Left ventricle myocardium inferior (tissue), 1 donor: ENCODE results near the gene PTPMT1. TPM values are rescaled to one million over a fixed set of nuclear protein-coding genes. Genes with fewer than 3 reads are reported as not detected.

Source experiments
- DNase-seq: peaks from one replicate; pipeline ENCODE4 v3.0.0-alpha.2; 2020
- H3K27ac ChIP-seq: fragments of 200-600 bp; replicated peaks from 2 replicates; pipeline ENCODE4 v1.8.0; 2021
- H3K27me3 ChIP-seq: fragments of 200-600 bp; 2 replicates; pipeline ENCODE4 v1.8.0; 2021; ENCODE audit warnings: low read depth
- H3K36me3 ChIP-seq: fragments of 200-600 bp; 2 replicates; pipeline ENCODE4 v1.8.0; 2021
- H3K4me1 ChIP-seq: fragments of 200-600 bp; 2 replicates; pipeline ENCODE4 v1.8.0; 2021
- H3K4me3 ChIP-seq: fragments of 200-600 bp; 2 replicates; pipeline ENCODE4 v1.8.0; 2021; ENCODE audit warnings: mild to moderate bottlenecking, moderate library complexity
- H3K9me3 ChIP-seq: fragments of 200-600 bp; replicated peaks from 2 replicates; pipeline ENCODE4 v1.8.0; 2021
- CTCF ChIP-seq: fragments of 200-600 bp; IDR thresholded peaks from 2 replicates; pipeline ENCODE4 v1.8.0; 2021; ENCODE audit warnings: antibody characterized with exemption, mild to moderate bottlenecking, borderline replicate concordance
- intact Hi-C: fragments of 100-400 bp; cut with micrococcal nuclease; formaldehyde crosslinking; loops from one replicate; pipeline ENCODE4 v1.11.0; 2022
- total RNA-seq: library from RNA; stranded (reverse); fragmentation: NEBNext Ultra II Directional; extraction: Animal tissue kit (Norgen Biotek cat#: 25700); gene quantifications from one replicate; pipeline ENCODE4 v1.2.1, GENCODE V29; 2021
- donor health status: DM: no; HTN: yes; CAD: no; lungs with severe emphysema.

The PTPMT1 gene
- total RNA-seq, 1 donor from 2014 or later: 23.6 TPM

GRCh38 chr11:47531666-47532065 lies 33.7 kb upstream of the PTPMT1 start:
- Histone ChIP-seq H3K4me3 (no peak overlapping the region), H3K4me1 (peaks cover 64% of the 10 kb centered on the region), H3K9me3 (no peaks in the 10 kb centered on the region), H3K27ac (peak overlapping the region; percentile 9), H3K36me3 (peaks cover 5% of the 10 kb centered on the region), H3K27me3 (no peaks in the 10 kb centered on the region)
- intact Hi-C loops: no loop called here
- TF ChIP-seq CTCF: no peak
- DNase-seq: no peak

- Histone ChIP-seq H3K4me3 (no peak overlapping the region), H3K9me3 (no peaks in the 10 kb centered on the region), H3K4me1 (peaks cover 75% of the 10 kb centered on the region), H3K36me3 (peaks cover 5% of the 10 kb centered on the region), H3K27ac (peak overlapping the region; percentile 4), H3K27me3 (no peaks in the 10 kb centered on the region)
- intact Hi-C loops: no loop called here
- TF ChIP-seq CTCF: no peak
- no peak for DNase-seq
Observed at GRCh38 chr11:47532597-47533213, 32.7 kb upstream of the PTPMT1 start.

GRCh38 chr11:47533690-47534151 lies 31.7 kb upstream of the PTPMT1 start:
- intact Hi-C loops: no loop called here
- H3K4me1 ChIP-seq: peaks cover 80% of the 10 kb centered on the region
- no peaks in the 10 kb centered on the region for H3K9me3 ChIP-seq
- peaks cover 5% of the 10 kb centered on the region for H3K36me3 ChIP-seq
- TF ChIP-seq CTCF: no peak
- no peaks in the 10 kb centered on the region for H3K27me3 ChIP-seq
- no peak overlapping the region for H3K4me3 ChIP-seq
- no peak overlapping the region for H3K27ac ChIP-seq
- no peak for DNase-seq

GRCh38 chr11:47534704-47535251 lies 30.6 kb upstream of the PTPMT1 start:
- Histone ChIP-seq H3K27me3 (no peaks in the 10 kb centered on the region), H3K27ac (no peak overlapping the region), H3K9me3 (no peaks in the 10 kb centered on the region), H3K36me3 (peaks cover 5% of the 10 kb centered on the region), H3K4me3 (no peak overlapping the region), H3K4me1 (peaks cover 91% of the 10 kb centered on the region)
- DNase-seq: no peak
- no peak for TF ChIP-seq CTCF
- intact Hi-C loops: no loop called here

- Histone ChIP-seq H3K27ac (no peak overlapping the region), H3K36me3 (peaks cover 5% of the 10 kb centered on the region), H3K9me3 (no peaks in the 10 kb centered on the region), H3K27me3 (no peaks in the 10 kb centered on the region), H3K4me3 (no peak overlapping the region), H3K4me1 (peaks cover 91% of the 10 kb centered on the region)
- intact Hi-C loops: no loop called here
- TF ChIP-seq CTCF: no peak
- no peak for DNase-seq
Observed at GRCh38 chr11:47536915-47537314, 28.5 kb upstream of the PTPMT1 start.
